ENCODE data around the gene TLCD1. TPM values are rescaled to one million over a fixed set of nuclear protein-coding genes. Genes with fewer than 3 reads are reported as not detected.

Gene TLCD1
- total and polyA plus RNA-seq, 2 donors from 2014 or later = 25.3 to 30.0 TPM

GRCh38 chr17:28750178-28751047 is 24.4 kb upstream of the TLCD1 start:
- H3K36me3 ChIP-seq (ENCODE audit: control insufficient read depth in 2 of 3, insufficient read depth in 3 of 3, low read length in 3 of 3) = peaks cover 10 to 40% (median 14%) of the 10 kb centered on the region in 3 donors
- intact Hi-C loops (cut with DNase I) = no loop called here

GRCh38 chr17:28749516-28750177 is 23.6 kb upstream of the TLCD1 start:
- Histone ChIP-seq H3K9me3 (ENCODE audit: control insufficient read depth in 2 of 3, insufficient read depth in 1 of 3, low read length in 3 of 3) (no peaks in the 10 kb centered on the region), H3K4me1 (ENCODE audit: control insufficient read depth in 2 of 3, insufficient read depth in 2 of 3, low read depth in 1 of 3, low read length in 3 of 3) (peaks cover 3 to 54% (median 42%) of the 10 kb centered on the region in 3 donors), H3K27me3 (ENCODE audit: control insufficient read depth, insufficient read depth, low read length) (no peaks in the 10 kb centered on the region), H3K27ac (ENCODE audit: low read depth in 2 of 2, low read length in 2 of 2) (peak overlapping the region in 1 of 2 donors; percentile 23), H3K4me3 (ENCODE audit: low read length in 3 of 3) (no peak overlapping the region), H3K9ac (ENCODE audit: low read length in 3 of 3) (no peak overlapping the region), H3K36me3 (ENCODE audit: control insufficient read depth in 2 of 3, insufficient read depth in 3 of 3, low read length in 3 of 3) (peaks cover 10 to 36% (median 14%) of the 10 kb centered on the region in 3 donors)
- no peak for TF ChIP-seq CTCF (IDR thresholded peaks at IDR 0.05; ENCODE audit: borderline replicate concordance, extremely low read depth, insufficient read depth)
- DNase-seq (peak in 1 of 5 donors; percentile 73), FAIRE-seq (no peak)
- intact Hi-C loops (cut with DNase I) = no loop called here

More at GRCh38 chr17:28750178-28751047, 24.4 kb upstream of the TLCD1 start:
- no peaks in the 10 kb centered on the region for H3K27me3 ChIP-seq (ENCODE audit: control insufficient read depth, insufficient read depth, low read length)
- H3K27ac ChIP-seq (ENCODE audit: low read depth in 2 of 2, low read length in 2 of 2) = peak overlapping the region in 1 of 2 donors; percentile 68
- H3K9ac ChIP-seq (ENCODE audit: low read length in 3 of 3) = peak overlapping the region in 1 of 3 donors; percentile 32
- H3K4me1 ChIP-seq (ENCODE audit: control insufficient read depth in 2 of 3, insufficient read depth in 2 of 3, low read depth in 1 of 3, low read length in 3 of 3) = peaks cover 3 to 51% (median 42%) of the 10 kb centered on the region in 3 donors
- TF ChIP-seq CTCF (IDR thresholded peaks at IDR 0.05; ENCODE audit: borderline replicate concordance, extremely low read depth, insufficient read depth) = peak; percentile 100
- H3K4me3 ChIP-seq (ENCODE audit: low read length in 3 of 3) = peak overlapping the region in 2 of 3 donors; percentile 17 to 18
- H3K9me3 ChIP-seq (ENCODE audit: control insufficient read depth in 2 of 3, insufficient read depth in 1 of 3, low read length in 3 of 3) = no peaks in the 10 kb centered on the region
- FAIRE-seq = no peak
- peak; percentile 94 to 96 (median 95) for DNase-seq

DNA sequence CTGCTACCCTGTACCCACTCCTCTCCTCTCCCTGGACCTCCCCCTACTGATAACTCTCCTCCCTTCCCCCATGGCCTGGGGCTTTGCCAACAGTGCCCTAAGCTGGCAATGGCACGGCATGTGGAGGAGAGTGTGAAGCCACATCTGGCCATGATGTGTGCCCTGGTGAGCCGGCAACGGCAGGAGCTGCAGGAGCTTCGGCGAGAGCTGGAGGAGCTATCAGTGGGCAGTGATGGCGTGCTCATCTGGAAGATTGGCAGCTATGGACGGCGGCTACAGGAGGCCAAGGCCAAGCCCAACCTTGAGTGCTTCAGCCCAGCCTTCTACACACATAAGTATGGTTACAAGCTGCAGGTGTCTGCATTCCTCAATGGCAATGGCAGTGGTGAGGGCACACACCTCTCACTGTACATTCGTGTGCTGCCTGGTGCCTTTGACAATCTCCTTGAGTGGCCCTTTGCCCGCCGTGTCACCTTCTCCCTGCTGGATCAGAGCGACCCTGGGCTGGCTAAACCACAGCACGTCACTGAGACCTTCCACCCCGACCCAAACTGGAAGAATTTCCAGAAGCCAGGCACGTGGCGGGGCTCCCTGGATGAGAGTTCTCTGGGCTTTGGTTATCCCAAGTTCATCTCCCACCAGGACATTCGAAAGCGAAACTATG is 23.0 kb upstream of the TLCD1 start:
- no peak overlapping the region for H3K4me3 ChIP-seq (ENCODE audit: low read length in 3 of 3)
- no peaks in the 10 kb centered on the region for H3K9me3 ChIP-seq (ENCODE audit: control insufficient read depth in 2 of 3, insufficient read depth in 1 of 3, low read length in 3 of 3)
- H3K36me3 ChIP-seq (ENCODE audit: control insufficient read depth in 2 of 3, insufficient read depth in 3 of 3, low read length in 3 of 3) = peaks cover 10 to 36% (median 14%) of the 10 kb centered on the region in 3 donors
- H3K27ac ChIP-seq (ENCODE audit: low read depth in 2 of 2, low read length in 2 of 2) = peak overlapping the region in 1 of 2 donors; percentile 23
- H3K9ac ChIP-seq (ENCODE audit: low read length in 3 of 3) = no peak overlapping the region
- H3K4me1 ChIP-seq (ENCODE audit: control insufficient read depth in 2 of 3, insufficient read depth in 2 of 3, low read depth in 1 of 3, low read length in 3 of 3) = peaks cover 3 to 54% (median 42%) of the 10 kb centered on the region in 3 donors
- FAIRE-seq = no peak
- no peak for TF ChIP-seq CTCF (IDR thresholded peaks at IDR 0.05; ENCODE audit: borderline replicate concordance, extremely low read depth, insufficient read depth)
- H3K27me3 ChIP-seq (ENCODE audit: control insufficient read depth, insufficient read depth, low read length) = no peaks in the 10 kb centered on the region
- DNase-seq = peak in 2 of 5 donors; percentile 46 to 83
- intact Hi-C loops (cut with DNase I) = no loop called here

Measured in kidney (tissue), 14 donors.